ENCODE measurements around the gene CD177.
"Not testable (repeated sequence)": the region's sequence is repeated elsewhere in the genome, so short reads cannot be mapped to it uniquely, and the experiment has no call there.

CD177 gene

DNA sequence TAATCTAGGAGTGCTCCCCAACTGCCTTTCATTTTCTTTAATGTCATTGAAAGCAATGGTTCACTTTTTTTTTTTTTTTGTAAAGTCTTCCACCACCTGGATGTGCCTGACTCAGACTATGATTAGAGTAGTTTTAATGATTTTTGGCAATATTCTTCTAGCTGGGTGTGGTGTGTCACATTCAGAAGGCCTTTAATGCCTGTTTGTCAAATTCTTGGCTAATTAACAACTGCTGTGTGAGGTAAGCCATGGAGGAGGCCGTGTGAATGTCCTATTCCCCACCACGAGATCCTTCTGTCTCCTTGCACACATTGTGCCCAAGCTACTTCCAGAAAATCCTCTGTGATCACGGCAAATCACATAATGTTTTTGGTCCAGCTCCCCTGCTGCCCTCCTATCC is 30.3 kb downstream of the CD177 start:
- H3K36me3 Mint-ChIP-seq; H3K9me3 Mint-ChIP-seq (ENCODE audit: low read depth); H3K27me3 Mint-ChIP-seq; H3K4me3 Mint-ChIP-seq; H3K4me1 Mint-ChIP-seq (ENCODE audit: low read depth); H3K27ac Mint-ChIP-seq: not testable (repeated sequence)

DNA sequence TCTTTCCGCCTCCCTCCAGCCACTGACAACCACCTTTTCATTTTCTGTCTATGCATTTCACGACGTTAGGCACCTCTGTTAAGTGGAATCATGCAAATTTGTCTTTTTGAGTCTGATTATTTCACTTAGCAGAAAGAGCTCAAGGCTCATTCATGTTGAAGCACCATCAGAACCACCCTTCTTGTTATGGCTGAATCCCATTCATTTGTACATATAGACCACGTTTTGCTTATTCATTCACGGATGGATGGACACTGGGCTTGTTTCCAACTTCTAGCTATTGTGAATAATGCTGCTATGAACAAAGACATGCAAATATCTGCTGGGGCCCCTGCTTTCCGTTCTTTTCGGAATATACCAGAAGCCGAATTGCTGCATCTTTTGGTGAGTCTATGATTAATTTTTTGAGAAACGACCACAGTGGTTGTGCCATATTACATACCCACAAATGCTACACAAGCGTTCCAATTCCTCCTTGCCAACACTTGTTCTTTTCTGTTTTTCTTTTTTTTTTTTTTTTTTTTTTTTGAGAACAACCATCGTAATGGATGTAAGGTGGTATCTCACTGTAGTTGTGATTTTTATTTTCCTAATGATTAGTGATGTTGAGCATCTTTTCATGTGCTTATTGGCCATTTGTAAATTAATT is 37.5 kb downstream of the CD177 start:
- H3K4me3 Mint-ChIP-seq, H3K27me3 Mint-ChIP-seq, H3K27ac Mint-ChIP-seq: not testable (repeated sequence)

DNA sequence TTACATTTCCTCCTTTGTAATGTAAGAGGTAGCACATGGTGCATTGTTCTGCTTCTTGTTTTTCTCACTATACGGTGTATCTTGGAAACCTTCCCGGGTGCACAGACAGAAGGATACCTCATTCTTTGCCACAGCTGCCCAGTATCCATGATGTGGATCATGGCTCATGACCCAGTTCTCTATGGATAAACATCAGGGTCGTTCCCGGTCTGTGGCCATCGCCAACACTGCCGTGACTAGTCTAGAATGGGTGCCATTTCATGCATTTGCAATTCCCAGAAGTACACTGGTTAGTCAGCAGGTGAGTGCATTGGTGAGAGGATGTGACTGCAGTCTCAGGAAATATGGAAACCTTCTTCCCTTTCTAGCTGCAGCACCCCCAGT is 38.1 kb downstream of the CD177 start:
- not testable (repeated sequence) for H3K4me3 Mint-ChIP-seq; H3K27ac Mint-ChIP-seq; H3K4me1 Mint-ChIP-seq (ENCODE audit: low read depth); H3K9me3 Mint-ChIP-seq (ENCODE audit: low read depth); H3K27me3 Mint-ChIP-seq; H3K36me3 Mint-ChIP-seq

More for the DNA sequence above, 37.5 kb downstream of the CD177 start:
- H3K36me3 Mint-ChIP-seq; H3K9me3 Mint-ChIP-seq (ENCODE audit: low read depth); H3K4me1 Mint-ChIP-seq (ENCODE audit: low read depth): not testable (repeated sequence)

DNA sequence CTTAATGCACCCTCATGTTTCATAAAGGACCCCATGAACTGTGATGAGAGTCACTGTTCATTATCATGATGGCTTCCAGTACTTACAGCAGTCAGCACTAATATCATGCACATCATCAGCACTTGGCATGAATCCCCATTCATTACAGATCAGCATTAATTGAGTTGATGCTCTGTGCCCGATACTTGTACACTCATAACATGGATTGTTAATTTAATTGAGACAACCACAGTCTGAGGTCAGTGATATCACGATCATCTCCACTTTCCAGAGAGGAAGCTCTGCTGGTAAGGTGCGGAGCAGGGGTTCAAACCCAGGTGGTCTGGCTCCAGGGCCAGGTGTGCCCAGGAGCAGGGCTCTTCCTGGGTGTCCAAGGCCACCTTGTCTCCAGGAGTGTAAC is 40.0 kb downstream of the CD177 start:
- not testable (repeated sequence) for H3K4me3 Mint-ChIP-seq; H3K9me3 Mint-ChIP-seq (ENCODE audit: low read depth); H3K4me1 Mint-ChIP-seq (ENCODE audit: low read depth); H3K27ac Mint-ChIP-seq; H3K27me3 Mint-ChIP-seq; H3K36me3 Mint-ChIP-seq

DNA sequence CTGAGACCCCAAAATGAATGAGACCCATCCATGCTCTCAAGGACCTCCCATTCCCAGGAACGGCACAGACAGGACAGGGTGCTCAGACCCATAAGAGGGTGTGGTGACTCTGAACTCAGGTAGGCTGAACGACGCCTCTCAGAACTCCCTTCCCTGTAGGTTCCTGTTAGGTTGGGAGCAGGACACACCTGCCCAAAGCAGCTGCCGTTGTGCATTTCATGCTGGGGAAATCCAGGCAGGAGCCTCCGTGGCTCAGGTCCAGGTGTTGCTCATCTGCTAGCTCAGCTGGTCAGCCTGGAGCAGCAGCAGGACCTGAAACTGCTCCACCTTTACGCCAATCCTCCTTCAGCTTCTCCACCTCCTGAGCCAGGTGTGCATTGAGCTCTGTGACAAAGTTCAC is 42.1 kb downstream of the CD177 start:
- peaks cover 13% of the 10 kb centered on the region for H3K27me3 Mint-ChIP-seq
- no peaks in the 10 kb centered on the region for H3K9me3 Mint-ChIP-seq (ENCODE audit: low read depth)
- H3K36me3 Mint-ChIP-seq: no peaks in the 10 kb centered on the region
- no peak overlapping the region for H3K27ac Mint-ChIP-seq
- H3K4me3 Mint-ChIP-seq: no peak overlapping the region
- H3K4me1 Mint-ChIP-seq (ENCODE audit: low read depth): no peaks in the 10 kb centered on the region

DNA sequence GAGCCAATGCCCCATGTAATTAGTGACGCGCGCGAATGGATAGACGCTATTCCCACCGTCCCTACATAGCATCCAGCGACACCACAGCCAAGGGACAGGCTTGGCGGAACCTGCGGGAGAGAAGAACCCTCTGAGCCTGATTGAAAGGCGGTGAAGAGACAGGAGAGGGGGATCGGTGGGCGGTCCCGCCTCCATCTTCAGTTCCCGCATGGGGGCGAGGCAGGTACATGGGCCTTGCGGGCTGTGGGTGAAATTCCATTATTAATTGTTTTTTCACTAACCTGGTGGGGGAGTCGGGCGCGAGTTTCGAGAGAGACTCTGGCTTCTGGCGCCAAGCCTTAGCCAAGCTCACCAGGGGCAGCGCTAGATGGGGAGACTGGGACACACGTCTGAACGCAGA is 52.8 kb downstream of the CD177 start:
- no peaks in the 10 kb centered on the region for H3K9me3 Mint-ChIP-seq (ENCODE audit: low read depth)
- H3K4me1 Mint-ChIP-seq (ENCODE audit: low read depth): no peaks in the 10 kb centered on the region
- H3K27ac Mint-ChIP-seq: no peak overlapping the region
- peaks cover 5% of the 10 kb centered on the region for H3K27me3 Mint-ChIP-seq
- H3K36me3 Mint-ChIP-seq: no peaks in the 10 kb centered on the region
- no peak overlapping the region for H3K4me3 Mint-ChIP-seq

DNA sequence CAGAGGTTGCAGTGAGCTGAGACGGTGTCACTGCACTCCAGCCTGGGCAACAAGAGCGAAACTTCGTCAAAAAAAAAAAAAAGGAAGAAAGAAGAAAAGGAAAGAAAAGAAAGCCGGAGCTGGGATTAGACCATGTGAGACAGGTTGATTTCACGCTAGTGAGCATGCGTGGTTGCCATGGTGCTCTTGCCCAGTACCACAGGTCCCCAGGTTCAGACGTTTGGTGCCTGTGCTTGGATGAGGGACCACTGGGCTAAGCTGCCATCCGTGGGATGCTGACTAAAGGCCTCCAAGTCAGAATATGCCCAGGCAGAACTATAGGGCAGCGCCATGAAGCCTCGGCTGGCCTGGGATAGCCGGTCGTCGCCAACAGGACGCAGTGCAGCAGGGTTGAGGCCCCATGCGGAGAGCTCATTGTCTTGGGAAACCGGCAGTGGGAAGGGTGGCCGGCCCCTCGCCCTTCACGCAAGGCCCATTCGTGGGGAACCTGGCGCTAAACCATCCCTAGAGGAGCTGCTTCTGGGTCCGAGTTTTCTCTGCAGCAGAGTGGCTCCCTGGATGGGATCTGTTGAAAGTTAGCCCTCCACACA is 54.0 kb downstream of the CD177 start:
- no peak overlapping the region for H3K4me3 Mint-ChIP-seq
- peaks cover 5% of the 10 kb centered on the region for H3K27me3 Mint-ChIP-seq
- H3K36me3 Mint-ChIP-seq: no peaks in the 10 kb centered on the region
- no peaks in the 10 kb centered on the region for H3K9me3 Mint-ChIP-seq (ENCODE audit: low read depth)
- H3K4me1 Mint-ChIP-seq (ENCODE audit: low read depth): no peaks in the 10 kb centered on the region
- no peak overlapping the region for H3K27ac Mint-ChIP-seq

DNA sequence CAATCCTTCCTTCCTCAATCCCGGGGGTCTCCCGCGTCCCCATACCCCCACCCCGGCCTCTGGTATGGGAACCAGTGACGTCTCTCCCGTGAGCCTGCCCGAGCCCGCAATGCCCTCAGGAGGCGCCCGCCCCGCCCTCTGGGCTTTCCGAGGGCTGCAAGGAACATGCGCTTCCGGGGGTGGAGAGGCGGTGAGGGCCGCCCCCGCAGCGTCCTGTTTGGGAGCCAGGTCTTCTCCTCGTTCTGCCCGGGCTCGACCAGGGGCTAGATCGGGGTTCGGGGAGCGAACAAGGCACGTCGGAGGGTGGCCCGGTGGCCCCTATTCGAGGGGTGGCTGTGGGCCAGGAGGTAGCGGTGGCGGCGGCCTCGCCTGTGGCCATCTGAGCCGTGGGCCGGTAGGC is 54.6 kb downstream of the CD177 start:
- no peak overlapping the region for H3K27ac Mint-ChIP-seq
- H3K27me3 Mint-ChIP-seq: peaks cover 3% of the 10 kb centered on the region
- H3K9me3 Mint-ChIP-seq (ENCODE audit: low read depth): no peaks in the 10 kb centered on the region
- H3K4me1 Mint-ChIP-seq (ENCODE audit: low read depth): no peaks in the 10 kb centered on the region
- no peaks in the 10 kb centered on the region for H3K36me3 Mint-ChIP-seq
- H3K4me3 Mint-ChIP-seq: no peak overlapping the region

DNA sequence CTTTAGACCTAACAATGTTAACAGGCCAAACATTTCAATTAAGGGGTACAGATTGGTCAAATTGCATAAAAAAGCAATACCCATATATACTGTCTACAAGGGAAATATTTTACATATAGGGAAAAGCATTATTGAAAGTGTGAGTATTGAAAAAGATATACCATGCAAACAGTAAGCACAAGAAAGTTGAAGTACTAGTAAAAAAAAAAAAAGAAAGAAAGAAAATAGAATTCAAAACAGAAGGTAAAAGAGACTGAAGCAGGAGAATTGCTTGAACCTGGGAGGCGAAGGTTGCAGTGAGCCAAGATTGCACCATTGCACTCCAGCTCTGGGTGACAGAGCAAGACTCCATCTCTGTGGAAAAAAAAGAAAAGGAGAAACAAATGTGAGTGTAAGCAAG is 55.9 kb downstream of the CD177 start:
- Mint-ChIP-seq H3K4me1 (ENCODE audit: low read depth) (no peaks in the 10 kb centered on the region), H3K4me3 (no peak overlapping the region), H3K27ac (no peak overlapping the region), H3K27me3 (peaks cover 2% of the 10 kb centered on the region), H3K9me3 (ENCODE audit: low read depth) (no peaks in the 10 kb centered on the region), H3K36me3 (no peaks in the 10 kb centered on the region)

DNA sequence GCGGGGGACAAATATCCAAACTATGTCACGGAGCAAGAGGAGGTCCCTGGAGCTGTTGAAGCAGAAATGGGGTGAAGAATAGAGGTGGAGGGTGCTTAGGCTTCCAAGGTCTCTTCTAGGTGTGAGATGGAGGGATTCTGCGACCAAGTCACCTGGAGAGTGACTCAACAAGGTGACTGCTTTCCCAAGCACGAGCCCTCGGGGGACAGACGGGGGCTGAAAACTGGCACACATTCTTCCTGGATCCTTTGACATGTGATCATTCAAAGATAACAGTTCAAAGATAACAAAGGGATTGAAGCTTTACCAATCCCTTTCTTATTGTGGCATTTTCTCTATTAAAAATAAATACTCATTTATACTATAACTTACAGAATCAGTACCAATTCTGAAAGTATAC is 59.0 kb downstream of the CD177 start:
- Mint-ChIP-seq H3K27ac (no peak overlapping the region), H3K27me3 (no peaks in the 10 kb centered on the region), H3K36me3 (no peaks in the 10 kb centered on the region), H3K9me3 (ENCODE audit: low read depth) (no peaks in the 10 kb centered on the region), H3K4me1 (ENCODE audit: low read depth) (no peaks in the 10 kb centered on the region), H3K4me3 (no peak overlapping the region)
